H9 (cell line): ENCODE measurements around the gene TRPM3. TPM values are rescaled to one million over a fixed set of nuclear protein-coding genes. Genes with fewer than 3 reads are reported as not detected.

Experiments
- DNase-seq: peaks from one replicate; pipeline ENCODE4 v3.0.0-alpha.2; 2017
- H2AFZ ChIP-seq: one replicate; pipeline ENCODE4 v1.6.1; 2013; ENCODE audit warnings: mild to moderate bottlenecking, low read length, control low read depth, moderate library complexity
- H2AK5ac ChIP-seq: 2 replicates; pipeline ENCODE4 v1.6.1; 2013; ENCODE audit warnings: low read length, control low read depth, mixed read lengths; ENCODE audit not compliant: insufficient read length
- H2BK120ac ChIP-seq: one replicate; pipeline ENCODE4 v1.6.1; 2013; ENCODE audit warnings: low read depth, mild to moderate bottlenecking, low read length, control low read depth, inconsistent platforms; ENCODE audit not compliant: poor library complexity, severe bottlenecking
- H2BK12ac ChIP-seq: 2 replicates; pipeline ENCODE4 v1.6.1; 2013; ENCODE audit warnings: low read length, control low read depth, mixed read lengths, low read depth; ENCODE audit not compliant: insufficient read length
- H2BK15ac ChIP-seq: 2 replicates; pipeline ENCODE4 v1.6.1; 2013; ENCODE audit warnings: low read depth, low read length, control low read depth
- H2BK20ac ChIP-seq: one replicate; pipeline ENCODE4 v1.6.1; 2013; ENCODE audit warnings: low read depth, mild to moderate bottlenecking, low read length, control low read depth, inconsistent platforms; ENCODE audit not compliant: poor library complexity, severe bottlenecking
- H2BK5ac ChIP-seq: 2 replicates; pipeline ENCODE4 v1.6.1; 2013; ENCODE audit warnings: low read length, control low read depth, mixed read lengths; ENCODE audit not compliant: insufficient read length
- H3K14ac ChIP-seq: 2 replicates; pipeline ENCODE4 v1.6.1; 2013; ENCODE audit warnings: low read length, control low read depth; ENCODE audit not compliant: insufficient read depth
- H3K18ac ChIP-seq: 2 replicates; pipeline ENCODE4 v1.6.1; 2013; ENCODE audit warnings: low read depth, mild to moderate bottlenecking, mixed read lengths, low read length, control low read depth; ENCODE audit not compliant: insufficient read length
- H3K23ac ChIP-seq: 2 replicates; pipeline ENCODE4 v1.6.1; 2013; ENCODE audit warnings: low read length, control low read depth, mixed read lengths, low read depth; ENCODE audit not compliant: insufficient read length
- H3K23me2 ChIP-seq: 2 replicates; pipeline ENCODE4 v1.6.1; 2013; ENCODE audit warnings: low read depth, mild to moderate bottlenecking, mixed read lengths, low read length, control low read depth; ENCODE audit not compliant: insufficient read length, poor library complexity, severe bottlenecking
- H3K27ac ChIP-seq: 2 replicates; pipeline ENCODE4 v1.5.1; 2013; ENCODE audit warnings: low read length, control low read depth, mixed read lengths, low read depth; ENCODE audit not compliant: insufficient read length
- H3K27me3 ChIP-seq: 2 replicates; pipeline ENCODE4 v1.6.1; 2013; ENCODE audit warnings: low read length, control low read depth, inconsistent platforms; ENCODE audit not compliant: insufficient read depth
- H3K4ac ChIP-seq: 2 replicates; pipeline ENCODE4 v1.6.1; 2013; ENCODE audit warnings: low read depth, mild to moderate bottlenecking, control low read depth, inconsistent platforms, low read length, moderate library complexity
- H3K4me1 ChIP-seq: 2 replicates; pipeline ENCODE4 v1.6.1; 2013; ENCODE audit warnings: low read length, control low read depth, inconsistent platforms; ENCODE audit not compliant: insufficient read depth
- H3K4me2 ChIP-seq: 2 replicates; pipeline ENCODE4 v1.6.1; 2013; ENCODE audit warnings: low read length, control low read depth, mixed read lengths; ENCODE audit not compliant: insufficient read length, insufficient read depth
- H3K56ac ChIP-seq: 2 replicates; pipeline ENCODE4 v1.6.1; 2013; ENCODE audit warnings: low read depth, mild to moderate bottlenecking, mixed read lengths, low read length, control low read depth; ENCODE audit not compliant: insufficient read length
- H3K79me1 ChIP-seq: 2 replicates; pipeline ENCODE4 v1.6.1; 2013; ENCODE audit warnings: low read depth, mild to moderate bottlenecking, moderate library complexity, low read length, control low read depth, inconsistent platforms; ENCODE audit not compliant: insufficient read depth, poor library complexity, severe bottlenecking
- H3K79me2 ChIP-seq: 2 replicates; pipeline ENCODE4 v1.6.1; 2013; ENCODE audit warnings: low read length, control low read depth, inconsistent platforms; ENCODE audit not compliant: insufficient read depth
- H3K9ac ChIP-seq: 2 replicates; pipeline ENCODE4 v1.6.1; 2013; ENCODE audit warnings: low read length, control low read depth, mixed read lengths; ENCODE audit not compliant: insufficient read length; ENCODE audit errors: extremely low read depth
- H3K9me3 ChIP-seq: one replicate; pipeline ENCODE4 v1.6.1; 2013; ENCODE audit warnings: low read depth, low read length, inconsistent platforms; ENCODE audit not compliant: control insufficient read depth
- H3T11ph ChIP-seq: one replicate; pipeline ENCODE4 v1.6.1; 2013; ENCODE audit warnings: mild to moderate bottlenecking, low read length, control low read depth, inconsistent platforms
- H4K20me1 ChIP-seq: one replicate; pipeline ENCODE4 v1.6.1; 2013; ENCODE audit not compliant: control insufficient read depth, insufficient read length, insufficient read depth
- H4K5ac ChIP-seq: 2 replicates; pipeline ENCODE4 v1.6.1; 2013; ENCODE audit warnings: low read depth, mild to moderate bottlenecking, mixed read lengths, low read length, control low read depth; ENCODE audit not compliant: insufficient read length
- H4K8ac ChIP-seq: replicated peaks from 2 replicates; pipeline ENCODE4 v1.6.1; 2013; ENCODE audit warnings: low read length, control low read depth, mixed read lengths, low read depth; ENCODE audit not compliant: insufficient read length
- H4K91ac ChIP-seq: 2 replicates; pipeline ENCODE4 v1.6.1; 2013; ENCODE audit warnings: low read depth, mild to moderate bottlenecking, moderate library complexity, mixed read lengths, low read length, control low read depth; ENCODE audit not compliant: insufficient read length
- H3K27ac Mint-ChIP-seq, 3 experiments: 2 replicates in 2 of 3; 3 replicates in 1 of 3; pipeline ENCODE4 v1.8.0; 2020 to 2021; ENCODE audit warnings: mixed read lengths in 3 of 3, mild to moderate bottlenecking in 1 of 3, moderate library complexity in 1 of 3
- H3K27me3 Mint-ChIP-seq: 2 replicates; pipeline ENCODE4 v1.8.0; 2021; ENCODE audit warnings: low read depth, mild to moderate bottlenecking, moderate library complexity, mixed read lengths
- H3K36me3 Mint-ChIP-seq, 3 experiments: 2 replicates in 2 of 3; 3 replicates in 1 of 3; pipeline ENCODE4 v1.8.0; 2020 to 2021; ENCODE audit warnings: low read depth in 3 of 3, mixed read lengths in 3 of 3; ENCODE audit not compliant: insufficient read depth in 1 of 3
- H3K4me1 Mint-ChIP-seq, 2 experiments: 2 replicates each; pipeline ENCODE4 v1.8.0; 2020; ENCODE audit warnings: mixed read lengths in 2 of 2
- H3K4me3 Mint-ChIP-seq, 2 experiments: 2 replicates in 1 of 2; 3 replicates in 1 of 2; pipeline ENCODE4 v1.8.0; 2020 to 2021; ENCODE audit warnings: mild to moderate bottlenecking in 2 of 2, mixed read lengths in 2 of 2, moderate library complexity in 1 of 2
- H3K9me3 Mint-ChIP-seq, 2 experiments: 2 replicates in 1 of 2; 3 replicates in 1 of 2; pipeline ENCODE4 v1.8.0; 2020; ENCODE audit warnings: mild to moderate bottlenecking in 2 of 2, mixed read lengths in 2 of 2, moderate library complexity in 1 of 2
- WGBS: extraction: QIAGEN DNeasy Blood & Tissue Kit; methylation state at CpG from one replicate; pipeline ENCODE4 v1.1.7; 2013; ENCODE audit warnings: missing lambda C conversion rate, low lambda C conversion rate, mixed read lengths; ENCODE audit not compliant: insufficient read length; ENCODE audit errors: extremely low coverage; 5-methylcytosine and 5-hydroxymethylcytosine counted together
- total RNA-seq: library from RNA; stranded (reverse); gene quantifications from 2 replicates; pipeline ENCODE4 v1.2.1, GENCODE V29; 2021
- TF ChIP-seq, protein P1 (sequence below): fragments of 200-600 bp; sonication (generic); conservative IDR thresholded peaks from 3 replicates; pipeline ENCODE4 v1.8.0; 2021; ENCODE audit warnings: antibody characterized with exemption, mild to moderate bottlenecking

Gene TRPM3
- total RNA-seq, 1 experiment from 2014 or later, result 10.3 TPM

DNA sequence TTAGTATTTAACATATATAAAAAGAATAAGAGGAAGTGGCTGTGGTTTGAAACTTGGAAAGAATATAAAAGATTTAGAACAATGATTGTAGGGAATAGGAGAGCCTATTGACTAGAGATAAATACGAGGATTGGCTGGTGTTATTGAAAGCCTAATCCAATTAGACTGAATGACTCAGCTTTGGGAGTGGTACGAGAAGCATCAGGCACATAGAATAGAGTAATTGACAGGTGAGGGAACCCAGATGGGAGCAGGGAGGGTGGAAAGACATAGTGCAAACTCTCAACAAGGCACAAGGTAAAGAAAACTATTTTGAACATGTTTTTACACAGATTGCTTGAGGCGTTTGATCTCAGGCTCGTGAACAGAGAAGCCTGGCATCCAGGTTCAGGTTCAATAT, 368.1 kb downstream of the TRPM3 start:
- Histone ChIP-seq H3K23me2 (no peaks in the 10 kb centered on the region), H3K18ac (no peak overlapping the region), H4K20me1 (no peaks in the 10 kb centered on the region), H3T11ph (no peak overlapping the region), H2BK12ac (no peak overlapping the region), H2BK20ac (no peak overlapping the region), H3K27ac (no peak overlapping the region), H3K4me1 (no peaks in the 10 kb centered on the region), H3K14ac (no peak overlapping the region), H3K79me2 (no peaks in the 10 kb centered on the region), H2AFZ (no peak overlapping the region), H3K56ac (no peak overlapping the region), H4K8ac (no peak overlapping the region), H4K91ac (no peak overlapping the region), H2BK15ac (no peak overlapping the region), H4K5ac (no peak overlapping the region), H2BK120ac (no peak overlapping the region), H2AK5ac (no peak overlapping the region), H3K23ac (no peak overlapping the region), H3K4ac (no peak overlapping the region), H3K4me2 (no peak overlapping the region), H3K27me3 (no peaks in the 10 kb centered on the region), H3K9me3 (no peaks in the 10 kb centered on the region), H3K9ac (no peak overlapping the region), H2BK5ac (no peak overlapping the region), H3K79me1 (no peaks in the 10 kb centered on the region)
- WGBS, result no CpG with 5 or more reads among the region's 4 CpGs
- Mint-ChIP-seq H3K36me3 (peaks cover 0 to 4% (median 0%) of the 10 kb centered on the region in 3 experiments; a peak in 2 of 7 replicates), H3K4me1 (peaks cover 0 to 2% of the 10 kb centered on the region in 2 experiments; a peak in 1 of 4 replicates), H3K9me3 (no peaks in the 10 kb centered on the region), H3K27me3 (no peaks in the 10 kb centered on the region; the same call in 1 of the 2 replicates), H3K27ac (no peak overlapping the region), H3K4me3 (no peak overlapping the region)
- no peak for DNase-seq
- TF ChIP-seq, protein P1, sequence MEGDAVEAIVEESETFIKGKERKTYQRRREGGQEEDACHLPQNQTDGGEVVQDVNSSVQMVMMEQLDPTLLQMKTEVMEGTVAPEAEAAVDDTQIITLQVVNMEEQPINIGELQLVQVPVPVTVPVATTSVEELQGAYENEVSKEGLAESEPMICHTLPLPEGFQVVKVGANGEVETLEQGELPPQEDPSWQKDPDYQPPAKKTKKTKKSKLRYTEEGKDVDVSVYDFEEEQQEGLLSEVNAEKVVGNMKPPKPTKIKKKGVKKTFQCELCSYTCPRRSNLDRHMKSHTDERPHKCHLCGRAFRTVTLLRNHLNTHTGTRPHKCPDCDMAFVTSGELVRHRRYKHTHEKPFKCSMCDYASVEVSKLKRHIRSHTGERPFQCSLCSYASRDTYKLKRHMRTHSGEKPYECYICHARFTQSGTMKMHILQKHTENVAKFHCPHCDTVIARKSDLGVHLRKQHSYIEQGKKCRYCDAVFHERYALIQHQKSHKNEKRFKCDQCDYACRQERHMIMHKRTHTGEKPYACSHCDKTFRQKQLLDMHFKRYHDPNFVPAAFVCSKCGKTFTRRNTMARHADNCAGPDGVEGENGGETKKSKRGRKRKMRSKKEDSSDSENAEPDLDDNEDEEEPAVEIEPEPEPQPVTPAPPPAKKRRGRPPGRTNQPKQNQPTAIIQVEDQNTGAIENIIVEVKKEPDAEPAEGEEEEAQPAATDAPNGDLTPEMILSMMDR, result no peak
